ENCODE results near the gene CHST5.
"Not testable (repeated sequence)": the region's sequence is repeated elsewhere in the genome, so short reads cannot be mapped to it uniquely, and the experiment has no call there.

DNA sequence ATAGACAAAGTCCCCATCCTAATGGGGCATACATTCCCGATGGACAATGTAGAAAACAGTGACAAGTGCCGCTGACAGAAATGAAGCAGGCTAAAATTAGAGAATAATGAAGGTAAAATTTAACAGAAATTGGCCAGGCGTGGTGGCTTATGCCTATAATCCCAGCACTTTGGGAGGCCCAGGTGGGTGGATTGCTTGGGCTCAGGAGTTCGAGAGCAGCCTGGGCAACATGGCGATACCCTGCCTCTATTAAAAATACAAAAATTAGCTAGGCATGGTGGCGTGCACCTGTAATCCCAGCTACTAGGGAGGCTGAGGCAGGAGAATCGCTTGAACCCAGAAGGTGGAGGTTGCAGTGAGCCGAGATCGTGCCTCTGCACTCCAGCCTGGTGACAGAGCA, 12.5 kb upstream of the CHST5 start:
- TF ChIP-seq, protein P1, sequence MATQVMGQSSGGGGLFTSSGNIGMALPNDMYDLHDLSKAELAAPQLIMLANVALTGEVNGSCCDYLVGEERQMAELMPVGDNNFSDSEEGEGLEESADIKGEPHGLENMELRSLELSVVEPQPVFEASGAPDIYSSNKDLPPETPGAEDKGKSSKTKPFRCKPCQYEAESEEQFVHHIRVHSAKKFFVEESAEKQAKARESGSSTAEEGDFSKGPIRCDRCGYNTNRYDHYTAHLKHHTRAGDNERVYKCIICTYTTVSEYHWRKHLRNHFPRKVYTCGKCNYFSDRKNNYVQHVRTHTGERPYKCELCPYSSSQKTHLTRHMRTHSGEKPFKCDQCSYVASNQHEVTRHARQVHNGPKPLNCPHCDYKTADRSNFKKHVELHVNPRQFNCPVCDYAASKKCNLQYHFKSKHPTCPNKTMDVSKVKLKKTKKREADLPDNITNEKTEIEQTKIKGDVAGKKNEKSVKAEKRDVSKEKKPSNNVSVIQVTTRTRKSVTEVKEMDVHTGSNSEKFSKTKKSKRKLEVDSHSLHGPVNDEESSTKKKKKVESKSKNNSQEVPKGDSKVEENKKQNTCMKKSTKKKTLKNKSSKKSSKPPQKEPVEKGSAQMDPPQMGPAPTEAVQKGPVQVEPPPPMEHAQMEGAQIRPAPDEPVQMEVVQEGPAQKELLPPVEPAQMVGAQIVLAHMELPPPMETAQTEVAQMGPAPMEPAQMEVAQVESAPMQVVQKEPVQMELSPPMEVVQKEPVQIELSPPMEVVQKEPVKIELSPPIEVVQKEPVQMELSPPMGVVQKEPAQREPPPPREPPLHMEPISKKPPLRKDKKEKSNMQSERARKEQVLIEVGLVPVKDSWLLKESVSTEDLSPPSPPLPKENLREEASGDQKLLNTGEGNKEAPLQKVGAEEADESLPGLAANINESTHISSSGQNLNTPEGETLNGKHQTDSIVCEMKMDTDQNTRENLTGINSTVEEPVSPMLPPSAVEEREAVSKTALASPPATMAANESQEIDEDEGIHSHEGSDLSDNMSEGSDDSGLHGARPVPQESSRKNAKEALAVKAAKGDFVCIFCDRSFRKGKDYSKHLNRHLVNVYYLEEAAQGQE (IDR thresholded peaks at IDR 0.05; ENCODE audit: unreplicated experiment), result not testable (repeated sequence)
- TF ChIP-seq, protein P2, sequence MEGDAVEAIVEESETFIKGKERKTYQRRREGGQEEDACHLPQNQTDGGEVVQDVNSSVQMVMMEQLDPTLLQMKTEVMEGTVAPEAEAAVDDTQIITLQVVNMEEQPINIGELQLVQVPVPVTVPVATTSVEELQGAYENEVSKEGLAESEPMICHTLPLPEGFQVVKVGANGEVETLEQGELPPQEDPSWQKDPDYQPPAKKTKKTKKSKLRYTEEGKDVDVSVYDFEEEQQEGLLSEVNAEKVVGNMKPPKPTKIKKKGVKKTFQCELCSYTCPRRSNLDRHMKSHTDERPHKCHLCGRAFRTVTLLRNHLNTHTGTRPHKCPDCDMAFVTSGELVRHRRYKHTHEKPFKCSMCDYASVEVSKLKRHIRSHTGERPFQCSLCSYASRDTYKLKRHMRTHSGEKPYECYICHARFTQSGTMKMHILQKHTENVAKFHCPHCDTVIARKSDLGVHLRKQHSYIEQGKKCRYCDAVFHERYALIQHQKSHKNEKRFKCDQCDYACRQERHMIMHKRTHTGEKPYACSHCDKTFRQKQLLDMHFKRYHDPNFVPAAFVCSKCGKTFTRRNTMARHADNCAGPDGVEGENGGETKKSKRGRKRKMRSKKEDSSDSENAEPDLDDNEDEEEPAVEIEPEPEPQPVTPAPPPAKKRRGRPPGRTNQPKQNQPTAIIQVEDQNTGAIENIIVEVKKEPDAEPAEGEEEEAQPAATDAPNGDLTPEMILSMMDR (conservative IDR thresholded peaks at IDR 0.05; ENCODE audit: low read depth in 2 of 2), result not testable (repeated sequence)
- TF ChIP-seq EZH2 (IDR thresholded peaks at IDR 0.05; ENCODE audit: low read depth, unreplicated experiment), result not testable (repeated sequence)

All from GM23338 (cell line).